IMR-90 (cell line): ENCODE measurements around the gene CARS2. TPM values are rescaled to one million over a fixed set of nuclear protein-coding genes. Genes with fewer than 3 reads are reported as not detected.

ENCODE experiments used
- ATAC-seq: fragments of 200-7000 bp; cut with Tn5 transposase; 2 replicates; pipeline ENCODE4 v1.9.1; 2020; ENCODE audit warnings: low read depth, mild to moderate bottlenecking, moderate library complexity
- BruUV-seq: library from RNA; stranded (reverse); fragments of 400-500 nt; replicated peaks from 2 replicates; lab custom pipeline; 2021; lab: Mats Ljungman, UMichigan
- CTCF ChIA-PET: fragments of 300-600 bp; formaldehyde crosslinking; extraction: SDS; loops from one replicate; lab custom pipeline; 2021; ENCODE audit warnings: antibody characterized with exemption; lab: Yijun Ruan, JAX
- POLR2A ChIA-PET: fragments of 300-600 bp; sonication (Branson Sonifier 250); formaldehyde crosslinking; loops from one replicate; lab custom pipeline; 2022; ENCODE audit warnings: antibody characterized with exemption; ENCODE audit not compliant: unreplicated experiment; lab: Charles Lee
- DNase-seq: peaks from one replicate; pipeline ENCODE4 v3.0.0; 2013
- H2AFZ ChIP-seq: replicated peaks from 2 replicates; pipeline ENCODE3; 2013; ENCODE audit warnings: low read length, mild to moderate bottlenecking; ENCODE audit not compliant: poor library complexity
- H2AK5ac ChIP-seq: 2 replicates; pipeline ENCODE4 v1.6.1; 2013; ENCODE audit warnings: low read depth, low read length, inconsistent platforms
- H2AK9ac ChIP-seq: replicated peaks from 2 replicates; pipeline ENCODE3; 2013; ENCODE audit warnings: mild to moderate bottlenecking, low read depth, low read length, moderate library complexity; ENCODE audit not compliant: poor library complexity
- H2BK120ac ChIP-seq: 2 replicates; pipeline ENCODE4 v1.6.1; 2013; ENCODE audit warnings: low read depth, low read length, inconsistent platforms
- H2BK15ac ChIP-seq: 3 replicates; pipeline ENCODE4 v1.6.1; 2013; ENCODE audit warnings: low read depth, low read length, inconsistent platforms
- H2BK20ac ChIP-seq: 2 replicates; pipeline ENCODE4 v1.6.1; 2013; ENCODE audit warnings: low read depth, mild to moderate bottlenecking, inconsistent platforms, low read length, moderate library complexity
- H2BK5ac ChIP-seq: 2 replicates; pipeline ENCODE4 v1.6.1; 2013; ENCODE audit warnings: mild to moderate bottlenecking, low read depth, low read length, inconsistent platforms; ENCODE audit not compliant: poor library complexity, severe bottlenecking
- H3K14ac ChIP-seq: replicated peaks from 2 replicates; pipeline ENCODE4 v1.6.1; 2013; ENCODE audit warnings: low read depth, low read length, inconsistent platforms
- H3K18ac ChIP-seq: 2 replicates; pipeline ENCODE4 v1.6.1; 2013; ENCODE audit warnings: low read depth, low read length, control low read depth
- H3K23ac ChIP-seq: 2 replicates; pipeline ENCODE4 v1.6.1; 2013; ENCODE audit warnings: low read depth, low read length, inconsistent platforms
- H3K27ac ChIP-seq: 2 replicates; pipeline ENCODE4 v1.5.1; 2013; ENCODE audit warnings: mild to moderate bottlenecking, control low read depth, low read length; ENCODE audit not compliant: insufficient read depth
- H3K27me3 ChIP-seq: 2 replicates; pipeline ENCODE4 v1.6.1; 2013; ENCODE audit warnings: low read length; ENCODE audit not compliant: control insufficient read depth, insufficient read depth
- H3K36me3 ChIP-seq: 2 replicates; pipeline ENCODE4 v1.6.1; 2013; ENCODE audit warnings: low read length, mixed read lengths; ENCODE audit not compliant: control insufficient read depth, insufficient read depth
- H3K4ac ChIP-seq: 2 replicates; pipeline ENCODE4 v1.6.1; 2013; ENCODE audit warnings: low read depth, low read length, inconsistent platforms
- H3K4me1 ChIP-seq: 2 replicates; pipeline ENCODE4 v1.6.1; 2013; ENCODE audit warnings: low read length, mixed read lengths; ENCODE audit not compliant: control insufficient read depth, insufficient read depth
- H3K4me2 ChIP-seq: 2 replicates; pipeline ENCODE4 v1.6.1; 2013; ENCODE audit warnings: low read depth, mild to moderate bottlenecking, control low read depth, low read length, moderate library complexity
- H3K4me3 ChIP-seq: 2 replicates; pipeline ENCODE4 v1.5.1; 2013; ENCODE audit warnings: low read depth, mild to moderate bottlenecking, control low read depth, low read length, moderate library complexity; ENCODE audit not compliant: insufficient read depth
- H3K56ac ChIP-seq: 2 replicates; pipeline ENCODE4 v1.6.1; 2013; ENCODE audit warnings: low read length, inconsistent platforms; ENCODE audit not compliant: insufficient read depth; ENCODE audit errors: extremely low read depth
- H3K79me1 ChIP-seq, 2 experiments: 2 replicates each; pipeline ENCODE4 v1.6.1; 2013; ENCODE audit warnings: low read length in 2 of 2, inconsistent platforms in 1 of 2, low read depth in 1 of 2
- H3K9ac ChIP-seq: 2 replicates; pipeline ENCODE4 v1.6.1; 2013; ENCODE audit warnings: low read depth, low read length, control low read depth
- H3K9me1 ChIP-seq: 2 replicates; pipeline ENCODE4 v1.6.1; 2013; ENCODE audit warnings: low read length, inconsistent platforms; ENCODE audit not compliant: insufficient read depth
- H3K9me3 ChIP-seq: 2 replicates; pipeline ENCODE4 v1.6.1; 2013; ENCODE audit warnings: low read length; ENCODE audit not compliant: control insufficient read depth, insufficient read depth
- H4K20me1 ChIP-seq: 2 replicates; pipeline ENCODE4 v1.6.1; 2013; ENCODE audit warnings: low read length, inconsistent platforms; ENCODE audit not compliant: insufficient read depth
- H4K5ac ChIP-seq: 2 replicates; pipeline ENCODE4 v1.6.1; 2013; ENCODE audit warnings: mild to moderate bottlenecking, low read depth, low read length, control low read depth
- H4K8ac ChIP-seq, 2 experiments: 2 replicates each; pipeline ENCODE4 v1.6.1; 2013; ENCODE audit warnings: low read depth in 2 of 2, low read length in 2 of 2, control low read depth in 1 of 2, inconsistent platforms in 1 of 2
- H4K91ac ChIP-seq: 2 replicates; pipeline ENCODE4 v1.6.1; 2013; ENCODE audit warnings: low read depth, low read length, inconsistent platforms; ENCODE audit not compliant: insufficient read depth
- BHLHE40 ChIP-seq: fragments of 150-350 bp; IDR thresholded peaks from 2 replicates; pipeline ENCODE4 v1.6.1; 2016; ENCODE audit warnings: mild to moderate bottlenecking, low read depth, low read length
- FOS ChIP-seq: fragments of 150-350 bp; IDR thresholded peaks from 2 replicates; pipeline ENCODE4 v1.6.1; 2016; ENCODE audit warnings: low read depth, low read length
- MAFK ChIP-seq: IDR thresholded peaks from 2 replicates; pipeline ENCODE4 v1.6.1; 2012; ENCODE audit warnings: low read depth, low read length, improper control_type of control experiment
- MAZ ChIP-seq: IDR thresholded peaks from 2 replicates; pipeline ENCODE4 v1.6.1; 2012; ENCODE audit warnings: low read depth, mild to moderate bottlenecking, low read length, improper control_type of control experiment, moderate library complexity, borderline replicate concordance
- NFE2L2 ChIP-seq: fragments of 150-350 bp; IDR thresholded peaks from 2 replicates; pipeline ENCODE4 v1.6.1; 2016; ENCODE audit warnings: low read depth, mild to moderate bottlenecking, low read length
- POLR2A ChIP-seq: IDR thresholded peaks from 2 replicates; pipeline ENCODE4 v1.6.1; 2012; ENCODE audit warnings: mild to moderate bottlenecking, low read depth, low read length
- RCOR1 ChIP-seq: IDR thresholded peaks from 2 replicates; pipeline ENCODE4 v1.6.1; 2012; ENCODE audit warnings: mild to moderate bottlenecking, low read length, improper control_type of control experiment; ENCODE audit not compliant: insufficient replicate concordance
- WGBS, 2 experiments: methylation state at CpG; one replicate each; pipeline versions ENCODE4 v1.1.5 to v1.1.7; 2013; ENCODE audit warnings: missing lambda C conversion rate in 2 of 2; ENCODE audit not compliant: insufficient read length in 1 of 2; ENCODE audit errors: extremely low coverage in 2 of 2; 5-methylcytosine and 5-hydroxymethylcytosine counted together
- dilution Hi-C: fragments of 300-500 bp; cut with HindIII; formaldehyde crosslinking; loops from one replicate; pipeline ENCODE4 v1.14.3; 2018; ENCODE audit warnings: low sequenced_read_pairs; ENCODE audit not compliant: unreplicated experiment
- in situ Hi-C: fragments of 300-500 bp; cut with MboI; formaldehyde crosslinking; loops from 3 replicates; pipeline ENCODE4 v1.14.3; 2019; ENCODE audit warnings: low sequenced_read_pairs, inconsistent platforms, mixed read lengths
- intact Hi-C: fragments of 100-400 bp; cut with micrococcal nuclease; formaldehyde crosslinking; loops from 2 replicates; pipeline ENCODE4 v1.10.0; 2022
- polyA plus RNA-seq, 3 experiments: library from polyadenylated mRNA; depleted of rRNA; stranded (reverse); fragments of >200 nt; gene quantifications; 2 replicates each; pipeline ENCODE4 v1.2.3, GENCODE V29; 2012; ENCODE audit warnings: low replicate concordance in 1 of 3
- total RNA-seq: library from RNA; depleted of rRNA; stranded (reverse); fragments of >200 nt; gene quantifications from 2 replicates; pipeline ENCODE4 v1.2.3, GENCODE V29; 2012

CARS2 gene
- total and polyA plus RNA-seq, 2 of the 4 experiments (the other 2 are of a cell fraction), result 76.2 to 76.4 TPM

DNA sequence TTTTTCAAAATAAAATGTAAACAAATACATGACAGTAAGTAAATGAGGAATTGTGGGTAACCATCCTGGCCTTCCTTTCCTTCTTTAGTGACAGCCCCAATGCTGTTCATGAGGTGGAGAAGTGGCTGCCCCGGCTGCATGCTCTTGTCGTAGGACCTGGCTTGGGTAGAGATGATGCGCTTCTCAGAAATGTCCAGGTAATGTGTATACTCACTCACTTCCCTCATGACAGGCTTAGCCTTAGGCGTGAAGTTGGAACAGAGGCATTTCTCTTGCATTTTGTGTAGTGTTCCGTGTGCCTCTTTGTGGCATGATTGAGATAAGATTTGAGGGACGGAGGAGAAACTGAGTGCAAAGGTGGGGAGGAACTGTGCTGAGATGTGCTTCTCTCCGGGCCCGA, 78.6 kb downstream of the CARS2 start:
- Histone ChIP-seq H2AK5ac (no peak overlapping the region), H2BK20ac (no peak overlapping the region), H3K4me1 (no peaks in the 10 kb centered on the region; the same call in 1 of the 2 replicates), H3K79me1 (peaks cover 43 to 86% of the 10 kb centered on the region in 2 experiments), H3K9me3 (no peaks in the 10 kb centered on the region), H2AK9ac (no peak overlapping the region), H2BK15ac (no peak overlapping the region), H3K27me3 (no peaks in the 10 kb centered on the region), H3K56ac (no peak overlapping the region), H2BK120ac (no peak overlapping the region), H4K5ac (no peak overlapping the region), H4K91ac (no peak overlapping the region), H3K4me3 (no peak overlapping the region), H3K4ac (no peak overlapping the region), H3K36me3 (peaks cover 54% of the 10 kb centered on the region), H3K9ac (no peak overlapping the region), H2AFZ (no peak overlapping the region), H3K27ac (no peak overlapping the region), H3K18ac (no peak overlapping the region), H3K9me1 (peaks cover 17% of the 10 kb centered on the region), H4K8ac (no peak overlapping the region), H3K14ac (no peak overlapping the region), H4K20me1 (peaks cover 85% of the 10 kb centered on the region), H3K4me2 (no peak overlapping the region), H2BK5ac (no peak overlapping the region), H3K23ac (no peak overlapping the region)
- in situ Hi-C loops (no loop called here), intact Hi-C loops (loop anchor here (10.0 kb wide), 1 partner anchor 663 kb away; no protein-coding TSS in a partner anchor), dilution Hi-C loops (no loop called here)
- no peak for ATAC-seq
- WGBS, 2 experiments, result no CpG with 5 or more reads among the region's 8 CpGs
- TF ChIP-seq BHLHE40 (no peak), MAFK (no peak), POLR2A (no peak), FOS (no peak), MAZ (no peak), RCOR1 (no peak), NFE2L2 (no peak)
- BruUV-seq, result no TSS peak
- ChIA-PET POLR2A (no interaction called here), CTCF (no interaction called here)
- DNase-seq, result no peak
